GM12892 (cell line): Measurements from ENCODE around the gene AP4S1.

Source experiments
- POLR2A ChIP-seq: IDR thresholded peaks from 2 replicates; pipeline ENCODE4 v1.6.1; 2011; ENCODE audit warnings: low read depth, low read length, control low read depth
- POLR2AphosphoS5 ChIP-seq: IDR thresholded peaks from 2 replicates; pipeline ENCODE4 v1.6.1; 2011; ENCODE audit warnings: low read depth, low read length, control low read depth
- TAF1 ChIP-seq: IDR thresholded peaks from 2 replicates; pipeline ENCODE4 v1.6.1; 2011; ENCODE audit warnings: low read depth, mild to moderate bottlenecking, control low read depth, low read length, borderline replicate concordance

GRCh38 chr14:31109257-31109656, 83.8 kb downstream of the AP4S1 start:
- no peak for TF ChIP-seq POLR2A
- no peak for TF ChIP-seq TAF1
- no peak for TF ChIP-seq POLR2AphosphoS5
